ENCODE measurements around the gene SPRR4. TPM values are rescaled to one million over a fixed set of nuclear protein-coding genes. Genes with fewer than 3 reads are reported as not detected.

SPRR4 gene
- not detected for total RNA-seq
- not detected for polyA plus RNA-seq
- 0 reads per million in 6 experiments for total RNA-seq

DNA sequence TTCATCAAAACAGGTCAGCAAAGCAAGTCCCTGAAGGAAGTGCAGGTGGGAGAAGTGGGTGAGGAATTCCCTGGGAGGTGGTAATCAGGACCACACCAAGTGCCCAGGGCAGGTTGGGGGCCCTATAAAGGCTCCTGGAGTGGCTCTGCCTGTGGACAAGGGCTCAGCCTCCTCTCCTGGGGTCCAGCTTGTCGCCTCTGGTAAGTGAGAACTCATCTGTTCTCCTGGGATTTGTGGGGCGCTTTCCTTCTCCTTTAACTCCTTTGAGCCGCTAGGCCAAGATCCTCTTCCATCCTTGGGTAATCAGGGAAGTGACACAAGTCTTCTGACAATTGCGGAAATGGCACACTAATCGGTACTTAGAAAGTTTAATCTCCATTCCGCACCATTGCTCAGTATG is at the start of gene SPRR4:
Gene SPRR4 (plus strand): TSS at position 154 of the 400 bp plus-strand sequence. CDS start 1,243 bp downstream, outside the sequence.
- no peak for DNase-seq

GRCh38 chr1:152924191-152924590 is 46.3 kb upstream of the SPRR4 start:
- H3K27ac Mint-ChIP-seq, result no peak overlapping the region
- no peak for DNase-seq
- H3K36me3 Mint-ChIP-seq, result no peaks in the 10 kb centered on the region
- no peaks in the 10 kb centered on the region for H3K4me1 Mint-ChIP-seq
- no peak for ATAC-seq
- H3K27me3 Mint-ChIP-seq, result peaks cover 11 to 44% (median 17%) of the 10 kb centered on the region in 5 donors
- POLR2A ChIA-PET, result no interaction called here
- H3K4me3 Mint-ChIP-seq, result no peak overlapping the region
- peaks cover 0 to 17% (median 2%) of the 10 kb centered on the region in 9 donors for H3K9me3 Mint-ChIP-seq

More for the DNA sequence above, at the start of gene SPRR4:
- no peak for ATAC-seq
- Mint-ChIP-seq H3K4me1 (no peaks in the 10 kb centered on the region), H3K27me3 (peaks cover 9 to 65% (median 25%) of the 10 kb centered on the region in 5 donors), H3K9me3 (peaks cover 0 to 2% (median 0%) of the 10 kb centered on the region in 9 donors), H3K27ac (peak within 1 kb of the TSS in 1 of 10 donors; percentile 24), H3K36me3 (no peaks in the 10 kb centered on the region), H3K4me3 (no peak within 1 kb of the TSS)
- POLR2A ChIA-PET, result no interaction called here

DNA sequence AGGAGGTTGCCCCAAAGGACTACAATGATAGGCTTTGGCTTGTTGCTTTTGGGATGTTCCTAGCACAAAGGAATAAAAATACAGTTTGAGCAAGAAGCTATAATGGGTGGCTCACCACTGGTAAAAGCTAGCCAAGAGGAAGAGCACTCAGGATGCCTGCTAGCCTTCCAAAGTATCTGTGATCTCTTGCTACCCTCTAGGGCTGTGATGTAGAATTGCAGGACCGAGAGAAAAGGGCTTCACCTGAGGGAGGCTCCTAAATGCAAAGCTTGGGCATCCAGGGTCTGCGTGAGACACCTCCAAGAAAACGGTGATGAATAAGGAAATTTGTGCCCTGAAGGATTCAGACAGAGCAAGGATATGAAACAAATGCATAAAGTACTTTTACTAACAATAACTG is 44.4 kb upstream of the SPRR4 start:
- Mint-ChIP-seq H3K27ac (no peak overlapping the region), H3K4me3 (no peak overlapping the region), H3K9me3 (peaks cover 0 to 11% (median 2%) of the 10 kb centered on the region in 9 donors), H3K36me3 (no peaks in the 10 kb centered on the region), H3K27me3 (peaks cover 10 to 47% (median 19%) of the 10 kb centered on the region in 5 donors), H3K4me1 (no peaks in the 10 kb centered on the region)
- POLR2A ChIA-PET, result no interaction called here
- DNase-seq (no peak), ATAC-seq (no peak)

GRCh38 chr1:152928671-152929070 is 41.8 kb upstream of the SPRR4 start:
- POLR2A ChIA-PET, result no interaction called here
- peaks cover 0 to 7% (median 0%) of the 10 kb centered on the region in 9 donors for H3K9me3 Mint-ChIP-seq
- H3K36me3 Mint-ChIP-seq, result no peaks in the 10 kb centered on the region

DNA sequence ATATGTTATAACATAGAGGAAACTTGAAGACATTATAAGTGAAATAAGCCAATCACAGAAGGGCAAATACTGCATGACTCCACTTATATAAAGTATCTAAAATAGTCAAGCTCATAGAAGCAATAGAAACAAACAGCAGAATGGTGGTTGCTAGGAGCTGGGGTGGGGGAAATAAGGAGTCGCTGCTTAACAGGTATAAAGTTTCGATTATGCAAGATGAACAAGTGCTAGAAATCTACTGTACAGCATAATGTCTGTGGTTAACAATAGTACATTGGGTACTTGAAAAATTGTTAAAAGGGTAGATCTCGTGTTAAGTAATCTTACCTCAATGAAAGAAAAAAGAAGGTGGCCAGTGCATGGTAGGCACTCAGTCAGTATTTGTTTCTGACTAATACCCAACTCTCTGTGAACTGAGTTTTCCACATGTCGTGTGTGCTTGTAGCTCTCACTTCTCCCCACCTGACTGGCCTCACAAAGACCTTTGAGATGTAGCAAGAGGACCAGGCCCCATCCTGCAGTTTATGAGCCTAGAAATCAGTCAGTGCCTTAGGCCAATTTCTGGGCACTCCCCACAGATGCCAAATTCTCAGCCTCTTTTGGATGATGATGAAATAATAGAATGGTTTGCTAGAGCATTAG is 38.2 kb upstream of the SPRR4 start:
- Mint-ChIP-seq H3K27me3 (peaks cover 4 to 33% (median 17%) of the 10 kb centered on the region in 5 donors), H3K4me1 (peaks cover 0 to 2% (median 0%) of the 10 kb centered on the region in 4 donors), H3K9me3 (peaks cover 0 to 2% (median 0%) of the 10 kb centered on the region in 9 donors), H3K27ac (no peak overlapping the region), H3K4me3 (no peak overlapping the region), H3K36me3 (no peaks in the 10 kb centered on the region)
- POLR2A ChIA-PET, result no interaction called here
- ATAC-seq (no peak), DNase-seq (no peak)

More at GRCh38 chr1:152928671-152929070, 41.8 kb upstream of the SPRR4 start:
- H3K27me3 Mint-ChIP-seq, result peaks cover 2 to 26% (median 15%) of the 10 kb centered on the region in 5 donors
- H3K4me3 Mint-ChIP-seq, result no peak overlapping the region
- H3K4me1 Mint-ChIP-seq, result no peaks in the 10 kb centered on the region
- DNase-seq (no peak), ATAC-seq (no peak)
- H3K27ac Mint-ChIP-seq, result no peak overlapping the region

DNA sequence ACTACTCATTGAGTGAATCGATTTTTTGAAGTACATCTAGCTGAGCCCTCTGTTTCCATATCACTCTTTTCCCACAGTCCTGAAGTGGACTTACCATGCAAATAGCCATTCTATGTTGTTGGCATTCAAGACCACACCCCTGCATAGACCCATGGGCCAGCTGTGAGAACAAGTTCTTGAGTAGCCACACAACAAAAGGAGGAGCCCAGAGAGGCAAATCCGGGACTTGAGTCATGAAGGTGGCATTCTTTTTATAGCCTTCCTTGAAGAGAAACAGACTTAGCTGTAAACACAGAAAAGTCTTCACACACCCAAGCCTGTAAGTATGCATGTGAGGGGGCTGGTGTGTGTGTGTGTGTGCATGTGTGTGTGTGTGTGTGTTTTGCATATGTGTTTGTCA is 37.3 kb upstream of the SPRR4 start:
- Mint-ChIP-seq H3K4me1 (peaks cover 0 to 2% (median 0%) of the 10 kb centered on the region in 4 donors), H3K27ac (no peak overlapping the region), H3K4me3 (no peak overlapping the region), H3K27me3 (peaks cover 4 to 33% (median 17%) of the 10 kb centered on the region in 5 donors), H3K9me3 (peaks cover 0 to 2% (median 0%) of the 10 kb centered on the region in 9 donors), H3K36me3 (no peaks in the 10 kb centered on the region)
- POLR2A ChIA-PET, result no interaction called here
- ATAC-seq, result no peak
- DNase-seq, result no peak

GRCh38 chr1:152940614-152941013 is 29.8 kb upstream of the SPRR4 start:
- Mint-ChIP-seq H3K9me3 (peaks cover 0 to 3% (median 0%) of the 10 kb centered on the region in 9 donors), H3K27me3 (peaks cover 7 to 21% (median 13%) of the 10 kb centered on the region in 5 donors), H3K4me3 (no peak overlapping the region), H3K27ac (no peak overlapping the region), H3K4me1 (no peaks in the 10 kb centered on the region), H3K36me3 (no peaks in the 10 kb centered on the region)
- POLR2A ChIA-PET, result no interaction called here
- no peak for DNase-seq
- no peak for ATAC-seq

GRCh38 chr1:152941037-152941711 is 29.3 kb upstream of the SPRR4 start:
- Mint-ChIP-seq H3K36me3 (no peaks in the 10 kb centered on the region), H3K9me3 (peaks cover 0 to 3% (median 0%) of the 10 kb centered on the region in 9 donors), H3K27ac (no peak overlapping the region), H3K4me3 (no peak overlapping the region), H3K27me3 (peaks cover 5 to 15% (median 13%) of the 10 kb centered on the region in 5 donors), H3K4me1 (no peaks in the 10 kb centered on the region)
- POLR2A ChIA-PET, result no interaction called here
- no peak for DNase-seq
- ATAC-seq, result no peak

DNA sequence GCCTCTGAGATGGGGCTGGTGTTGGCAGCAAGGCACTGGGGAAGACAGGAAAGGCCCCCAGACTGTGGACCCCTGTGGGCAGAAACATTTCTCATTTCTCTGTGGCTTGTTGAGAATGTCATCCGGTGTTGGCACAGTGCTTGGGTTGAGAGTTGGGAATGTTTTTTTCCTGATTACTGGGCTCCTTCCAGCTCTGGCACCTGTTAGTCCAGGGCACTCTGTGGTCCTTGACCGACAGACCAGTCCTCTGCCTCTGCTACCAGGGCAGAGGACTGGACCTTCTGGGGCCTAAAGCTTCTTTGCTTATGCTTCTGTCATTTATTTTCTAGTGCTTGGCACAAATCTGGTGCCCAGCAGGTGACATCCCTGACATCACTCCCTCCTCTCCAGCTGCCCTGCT is 28.3 kb upstream of the SPRR4 start:
- Mint-ChIP-seq H3K36me3 (no peaks in the 10 kb centered on the region), H3K4me3 (no peak overlapping the region), H3K27ac (no peak overlapping the region), H3K9me3 (peaks cover 0 to 3% (median 0%) of the 10 kb centered on the region in 9 donors), H3K4me1 (no peaks in the 10 kb centered on the region), H3K27me3 (peaks cover 7 to 19% (median 9%) of the 10 kb centered on the region in 5 donors)
- DNase-seq, result no peak
- POLR2A ChIA-PET, result no interaction called here
- ATAC-seq, result no peak

GRCh38 chr1:152946248-152946647 is 24.2 kb upstream of the SPRR4 start:
- POLR2A ChIA-PET, result no interaction called here
- H3K27me3 Mint-ChIP-seq, result peaks cover 8 to 20% (median 13%) of the 10 kb centered on the region in 5 donors
- no peak for DNase-seq

DNA sequence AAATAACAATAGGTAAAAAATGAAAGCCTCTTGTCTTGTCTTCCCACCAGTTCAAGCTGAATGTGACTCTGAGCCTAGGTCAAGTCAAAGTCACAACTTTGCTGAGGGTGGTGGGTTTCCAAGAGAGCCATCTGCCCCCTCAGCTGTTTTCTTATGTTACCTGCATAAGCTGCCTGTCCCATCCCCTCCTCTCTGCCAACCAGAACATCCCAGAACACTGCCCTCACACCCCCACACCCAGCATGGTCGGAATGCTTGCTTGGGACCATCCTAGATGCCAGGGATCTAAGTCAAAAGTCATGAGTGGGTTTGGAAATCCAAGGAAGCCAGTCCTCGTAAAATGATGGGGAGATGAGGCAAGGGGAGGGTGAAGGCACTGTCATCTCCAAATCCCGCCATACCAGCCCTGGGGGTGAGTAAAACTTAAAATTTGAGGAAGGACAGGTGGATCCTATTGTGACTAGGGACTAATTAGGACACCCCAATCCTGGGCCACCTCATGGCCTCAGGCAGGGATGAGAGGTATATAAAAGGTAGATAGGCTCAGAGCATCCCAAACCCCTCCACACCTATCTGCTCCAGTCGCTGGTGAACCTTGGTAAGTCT is 23.7 kb upstream of the SPRR4 start, which contains the start of gene SPRR5:
Gene SPRR5 (plus strand): TSS at position 556 of the 606 bp plus-strand sequence. CDS start 1,349 bp downstream, outside the sequence.
- Mint-ChIP-seq H3K9me3 (no peaks in the 10 kb centered on the region), H3K36me3 (no peaks in the 10 kb centered on the region), H3K27ac (no peak within 1 kb of the TSS), H3K27me3 (peaks cover 9 to 20% (median 13%) of the 10 kb centered on the region in 5 donors), H3K4me3 (no peak within 1 kb of the TSS), H3K4me1 (no peaks in the 10 kb centered on the region)
- no peak for DNase-seq
- POLR2A ChIA-PET, result no interaction called here
- ATAC-seq, result no peak

More at GRCh38 chr1:152946248-152946647, 24.2 kb upstream of the SPRR4 start:
- no peak for ATAC-seq
- H3K36me3 Mint-ChIP-seq, result no peaks in the 10 kb centered on the region
- no peaks in the 10 kb centered on the region for H3K9me3 Mint-ChIP-seq
- no peaks in the 10 kb centered on the region for H3K4me1 Mint-ChIP-seq
- H3K27ac Mint-ChIP-seq, result no peak overlapping the region
- no peak overlapping the region for H3K4me3 Mint-ChIP-seq

DNA sequence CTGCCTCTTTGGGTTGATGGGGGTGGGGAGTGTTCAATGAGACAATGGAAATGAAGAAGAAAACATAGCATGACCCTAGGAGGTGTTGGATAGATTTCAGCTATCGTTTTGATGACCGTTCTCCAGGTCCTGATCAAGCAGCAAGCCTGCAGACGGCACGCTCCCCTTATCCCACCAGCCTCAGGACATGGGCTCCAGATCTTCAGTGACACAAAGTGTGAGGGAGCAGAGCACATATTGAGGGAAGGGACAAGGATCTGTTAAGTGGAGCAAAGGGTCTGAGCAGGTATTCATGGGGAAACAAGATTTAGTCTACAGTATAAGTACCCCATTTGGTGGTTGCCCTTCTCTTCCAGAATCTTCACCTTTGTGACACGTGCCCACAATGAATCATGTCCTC is 18.7 kb upstream of the SPRR4 start:
- no peaks in the 10 kb centered on the region for H3K4me1 Mint-ChIP-seq
- ATAC-seq, result no peak
- peaks cover 8 to 25% (median 19%) of the 10 kb centered on the region in 5 donors for H3K27me3 Mint-ChIP-seq
- no peak overlapping the region for H3K4me3 Mint-ChIP-seq
- no peaks in the 10 kb centered on the region for H3K36me3 Mint-ChIP-seq
- no peak for DNase-seq
- peaks cover 0 to 2% (median 0%) of the 10 kb centered on the region in 9 donors for H3K9me3 Mint-ChIP-seq
- POLR2A ChIA-PET, result no interaction called here
- H3K27ac Mint-ChIP-seq, result no peak overlapping the region

GRCh38 chr1:152953761-152954160 is 16.7 kb upstream of the SPRR4 start:
- ATAC-seq (no peak), DNase-seq (no peak)
- POLR2A ChIA-PET, result no interaction called here
- H3K4me3 Mint-ChIP-seq, result no peak overlapping the region
- H3K9me3 Mint-ChIP-seq, result peaks cover 0 to 3% (median 0%) of the 10 kb centered on the region in 9 donors
- no peaks in the 10 kb centered on the region for H3K4me1 Mint-ChIP-seq
- no peaks in the 10 kb centered on the region for H3K36me3 Mint-ChIP-seq
- no peak overlapping the region for H3K27ac Mint-ChIP-seq
- peaks cover 7 to 26% (median 10%) of the 10 kb centered on the region in 5 donors for H3K27me3 Mint-ChIP-seq
